ENCODE results near the gene PHKA2.

- TF ChIP-seq POLR2A (IDR thresholded peaks at IDR 0.05) (no peak), CTCF (IDR thresholded peaks at IDR 0.05 in 8 of 11, conservative IDR thresholded peaks at IDR 0.05 in 3 of 11) (no peak)
Observed at GRCh38 chrX:18872621-18873020, 111.3 kb downstream of the PHKA2 start.
